Gastrocnemius medialis (tissue), 4 donors: Measurements from ENCODE around the gene FNDC3B. TPM values are rescaled to one million over a fixed set of nuclear protein-coding genes. Genes with fewer than 3 reads are reported as not detected.

ENCODE experiments used
- ATAC-seq, 2 donors: fragments of 150-250 bp; one replicate each; pipeline ENCODE4 v1.9.1; 2016
- DNase-seq, 2 donors: peaks; one replicate each; pipeline ENCODE4 v3.0.0-alpha.2; 2019
- H3K27ac ChIP-seq, 4 donors: fragments of 200-600 bp; sonication (generic); 1 replicate in 1 of 4; 2 replicates in 3 of 4; pipeline ENCODE4 v1.5.1; 2016 to 2018; ENCODE audit warnings: mild to moderate bottlenecking in 2 of 4, moderate library complexity in 1 of 4
- H3K27me3 ChIP-seq, 3 donors: fragments of 200-600 bp; sonication (generic) in 2 of 3; 1 replicate in 1 of 3; 2 replicates in 2 of 3; pipeline versions ENCODE4 v1.5.1 to v1.6.0; 2016 to 2019; ENCODE audit warnings: mild to moderate bottlenecking in 1 of 3, moderate library complexity in 1 of 3
- H3K36me3 ChIP-seq, 2 donors: fragments of 200-600 bp; sonication (generic) in 1 of 2; one replicate each; pipeline ENCODE4 v1.5.1; 2017 to 2018
- H3K4me1 ChIP-seq, 2 donors: fragments of 200-600 bp; sonication (generic) in 1 of 2; one replicate each; pipeline ENCODE4 v1.5.1; 2016 to 2017; ENCODE audit warnings: mild to moderate bottlenecking in 2 of 2
- H3K4me3 ChIP-seq, 4 donors: fragments of 200-600 bp; sonication (generic) in 3 of 4; 1 replicate in 1 of 4; 2 replicates in 3 of 4; pipeline ENCODE4 v1.5.1; 2016 to 2019; ENCODE audit warnings: mild to moderate bottlenecking in 2 of 4
- H3K9me3 ChIP-seq, 3 donors: fragments of 200-600 bp; sonication (generic) in 2 of 3; 1 replicate in 1 of 3; 2 replicates in 2 of 3; pipeline ENCODE4 v1.5.1; 2016 to 2019
- CTCF ChIP-seq, 5 experiments: fragments of 450-650 bp in 3 of 5; fragments of 200-600 bp in 2 of 5; sonication (generic) in 2 of 5; IDR thresholded peaks in 4 of 5; conservative IDR thresholded peaks in 1 of 5; 1 replicate in 4 of 5; 2 replicates in 1 of 5; pipeline ENCODE4 v1.5.1; 2016 to 2019; ENCODE audit warnings: antibody characterized with exemption in 5 of 5, mild to moderate bottlenecking in 3 of 5, moderate library complexity in 3 of 5
- POLR2A ChIP-seq, 2 donors: fragments of 450-650 bp; IDR thresholded peaks; one replicate each; pipeline ENCODE4 v1.6.1; 2017; ENCODE audit warnings: antibody characterized with exemption in 2 of 2, mild to moderate bottlenecking in 2 of 2, moderate library complexity in 2 of 2
- in situ Hi-C, 4 donors: fragments of 200-750 bp; cut with MboI; loops; one replicate each; pipeline versions ENCODE4 v1.15.0 to v1.8.0; 2017; ENCODE audit warnings: low sequenced_read_pairs in 4 of 4
- intact Hi-C: fragments of 100-400 bp; cut with DNase I; formaldehyde crosslinking; loops from one replicate; pipeline ENCODE4 v1.15.1; 2023; ENCODE audit warnings: low total_unique reads
- total RNA-seq, 4 donors: library from RNA; depleted of rRNA; stranded (reverse); fragments of >200 nt; gene quantifications; one replicate each; pipeline versions ENCODE4 v1.1.0 to v1.2.3, GENCODE V29; 2016

FNDC3B gene
- total RNA-seq, 4 donors from 2014 or later = 42.5 to 110 (median 74.2) TPM

GRCh38 chr3:172155897-172156585, 116.7 kb downstream of the FNDC3B start:
- peak; percentile 73 to 79 for DNase-seq
- no peaks in the 10 kb centered on the region for H3K36me3 ChIP-seq
- intact Hi-C loops (no loop called here), in situ Hi-C loops (no loop called here)
- H3K27me3 ChIP-seq = no peaks in the 10 kb centered on the region
- peak overlapping the region; percentile 46 to 91 (median 72) for H3K27ac ChIP-seq
- no peak for TF ChIP-seq POLR2A (IDR thresholded peaks at IDR 0.05)
- TF ChIP-seq CTCF (IDR thresholded peaks at IDR 0.05 in 4 of 5, conservative IDR thresholded peaks at IDR 0.05 in 1 of 5) = no peak
- peaks cover 70 to 82% of the 10 kb centered on the region in 2 donors for H3K4me1 ChIP-seq
- ATAC-seq = peak; percentile 53 to 56
- H3K4me3 ChIP-seq = no peak overlapping the region
- no peaks in the 10 kb centered on the region for H3K9me3 ChIP-seq

DNA sequence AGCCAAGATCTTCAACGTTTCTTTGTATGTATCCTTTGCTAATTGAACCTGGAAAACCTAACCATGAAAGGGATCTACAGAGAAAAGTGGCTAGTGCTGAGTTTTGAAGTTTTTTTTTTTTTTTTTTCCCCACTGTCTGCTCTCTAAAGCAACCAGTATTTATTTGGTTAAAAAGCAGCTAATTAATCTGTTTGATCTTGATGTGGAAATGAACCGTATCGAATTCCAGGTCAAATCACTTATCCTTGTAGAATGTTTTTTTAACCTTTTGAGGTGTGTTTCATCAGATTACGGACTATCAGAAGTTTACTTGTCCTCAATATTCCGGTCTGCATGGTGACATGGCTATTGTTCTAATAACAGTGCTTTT, 117.2 kb downstream of the FNDC3B start:
- peak overlapping the region; percentile 46 to 91 (median 72) for H3K27ac ChIP-seq

DNA sequence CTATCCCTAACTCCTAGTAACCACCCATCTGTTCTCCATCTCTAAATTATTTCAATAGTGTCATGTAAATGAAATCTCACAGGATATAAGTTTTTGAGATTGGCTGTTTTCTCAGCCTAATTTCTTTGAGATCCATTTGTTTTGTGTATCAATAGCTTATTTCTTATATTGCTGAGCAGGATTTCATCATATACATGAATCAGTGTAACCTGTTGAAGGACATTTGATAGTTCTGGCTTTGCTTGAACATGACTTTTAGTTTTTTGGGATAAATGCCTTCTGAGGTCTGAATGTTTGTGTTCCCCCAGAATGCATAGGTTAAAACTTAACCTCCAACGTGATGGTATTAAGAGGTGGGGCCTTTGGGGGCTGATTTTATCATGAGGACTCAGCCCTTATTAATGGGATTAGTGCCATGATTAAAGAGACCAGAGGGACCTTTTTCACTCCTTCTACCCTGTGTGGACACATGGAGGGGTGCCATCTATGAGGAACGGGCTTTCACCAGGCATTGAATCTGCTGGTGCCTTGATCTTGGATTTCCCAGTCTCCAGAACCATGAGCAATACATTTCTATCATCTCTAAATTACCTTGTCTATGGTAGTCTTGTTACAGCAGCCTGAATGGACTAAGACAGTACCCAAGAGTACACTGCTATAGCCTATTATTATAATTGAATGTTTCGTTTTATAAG, 118.3 kb downstream of the FNDC3B start:
- Histone ChIP-seq H3K27me3 (no peaks in the 10 kb centered on the region), H3K4me3 (no peak overlapping the region), H3K36me3 (no peaks in the 10 kb centered on the region), H3K27ac (peak overlapping the region in 3 of 4 donors; percentile 20 to 91 (median 83)), H3K9me3 (no peaks in the 10 kb centered on the region), H3K4me1 (peaks cover 54 to 76% of the 10 kb centered on the region in 2 donors)
- ATAC-seq (no peak), DNase-seq (no peak)
- no peak for TF ChIP-seq CTCF (IDR thresholded peaks at IDR 0.05 in 4 of 5, conservative IDR thresholded peaks at IDR 0.05 in 1 of 5)
- TF ChIP-seq POLR2A (IDR thresholded peaks at IDR 0.05) = no peak
- intact Hi-C loops = no loop called here
- in situ Hi-C loops = no loop called here

More for the DNA sequence above, 117.2 kb downstream of the FNDC3B start:
- intact Hi-C loops (no loop called here), in situ Hi-C loops (no loop called here)
- DNase-seq (no peak), ATAC-seq (no peak)
- H3K36me3 ChIP-seq = no peaks in the 10 kb centered on the region
- TF ChIP-seq CTCF (IDR thresholded peaks at IDR 0.05 in 4 of 5, conservative IDR thresholded peaks at IDR 0.05 in 1 of 5) (no peak), POLR2A (IDR thresholded peaks at IDR 0.05) (no peak)
- no peak overlapping the region for H3K4me3 ChIP-seq
- no peaks in the 10 kb centered on the region for H3K27me3 ChIP-seq
- no peaks in the 10 kb centered on the region for H3K9me3 ChIP-seq
- peaks cover 65 to 81% of the 10 kb centered on the region in 2 donors for H3K4me1 ChIP-seq

- ATAC-seq (no peak), DNase-seq (no peak)
- no peak overlapping the region for H3K4me3 ChIP-seq
- peaks cover 43 to 66% of the 10 kb centered on the region in 2 donors for H3K4me1 ChIP-seq
- no peaks in the 10 kb centered on the region for H3K36me3 ChIP-seq
- in situ Hi-C loops = no loop called here
- no peak for TF ChIP-seq CTCF (IDR thresholded peaks at IDR 0.05 in 4 of 5, conservative IDR thresholded peaks at IDR 0.05 in 1 of 5)
- TF ChIP-seq POLR2A (IDR thresholded peaks at IDR 0.05) = no peak
- H3K9me3 ChIP-seq = no peaks in the 10 kb centered on the region
- intact Hi-C loops = no loop called here
- H3K27ac ChIP-seq = peak overlapping the region in 1 of 4 donors; percentile 68
- H3K27me3 ChIP-seq = no peaks in the 10 kb centered on the region
Measured at GRCh38 chr3:172158741-172159140, 119.4 kb downstream of the FNDC3B start.
